Activated CD8-positive, alpha-beta memory T cell treated with anti-CD3 and anti-CD28 coated beads, Interleukin-2, amount 50 U/mL, for 48 hours (primary cell): ENCODE measurements around the gene MLLT1.

ENCODE experiments used
- DNase-seq: peaks from one replicate; pipeline ENCODE4 v3.0.0-alpha.2; 2020

MLLT1 gene

DNA sequence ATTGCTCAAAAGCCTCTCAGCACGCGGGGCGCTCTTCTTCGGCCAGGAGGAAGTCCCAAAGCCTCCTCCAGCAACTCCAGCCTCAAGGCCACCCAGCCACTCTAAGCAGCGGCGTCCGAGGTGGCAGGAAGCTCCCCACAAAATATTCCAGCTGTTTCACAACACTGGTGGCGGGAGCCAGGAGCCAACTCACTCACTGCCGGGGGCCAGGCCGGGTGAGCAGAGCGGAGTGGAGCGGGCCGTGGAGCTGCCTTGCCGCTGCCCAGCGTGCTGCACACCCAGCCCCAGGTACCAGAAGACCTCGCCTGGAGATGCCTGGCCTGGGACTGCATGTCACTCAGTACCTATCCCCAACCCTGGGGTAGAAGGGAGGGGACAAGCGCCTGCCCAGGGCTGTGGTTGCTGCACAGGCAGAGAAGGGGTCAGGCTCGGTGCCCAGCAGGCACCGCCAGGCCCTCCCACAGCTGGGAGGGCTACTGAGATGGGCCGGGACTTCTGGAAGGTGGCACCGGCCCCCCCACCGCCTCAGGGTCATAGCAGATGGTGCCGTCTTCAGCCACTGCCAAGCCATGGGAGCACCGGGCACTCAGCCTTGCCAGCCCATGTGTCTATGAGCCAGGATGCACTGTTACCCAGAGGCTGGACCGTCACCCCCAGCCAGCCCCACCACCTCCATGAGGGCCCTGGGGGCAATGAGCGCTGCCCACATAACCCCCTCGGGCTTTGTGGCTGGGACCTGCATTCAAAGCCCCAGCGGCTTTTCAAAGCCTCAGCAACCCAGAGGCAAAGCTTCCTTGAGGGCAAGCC, 59.2 kb downstream of the MLLT1 start:
- no peak for DNase-seq

DNA sequence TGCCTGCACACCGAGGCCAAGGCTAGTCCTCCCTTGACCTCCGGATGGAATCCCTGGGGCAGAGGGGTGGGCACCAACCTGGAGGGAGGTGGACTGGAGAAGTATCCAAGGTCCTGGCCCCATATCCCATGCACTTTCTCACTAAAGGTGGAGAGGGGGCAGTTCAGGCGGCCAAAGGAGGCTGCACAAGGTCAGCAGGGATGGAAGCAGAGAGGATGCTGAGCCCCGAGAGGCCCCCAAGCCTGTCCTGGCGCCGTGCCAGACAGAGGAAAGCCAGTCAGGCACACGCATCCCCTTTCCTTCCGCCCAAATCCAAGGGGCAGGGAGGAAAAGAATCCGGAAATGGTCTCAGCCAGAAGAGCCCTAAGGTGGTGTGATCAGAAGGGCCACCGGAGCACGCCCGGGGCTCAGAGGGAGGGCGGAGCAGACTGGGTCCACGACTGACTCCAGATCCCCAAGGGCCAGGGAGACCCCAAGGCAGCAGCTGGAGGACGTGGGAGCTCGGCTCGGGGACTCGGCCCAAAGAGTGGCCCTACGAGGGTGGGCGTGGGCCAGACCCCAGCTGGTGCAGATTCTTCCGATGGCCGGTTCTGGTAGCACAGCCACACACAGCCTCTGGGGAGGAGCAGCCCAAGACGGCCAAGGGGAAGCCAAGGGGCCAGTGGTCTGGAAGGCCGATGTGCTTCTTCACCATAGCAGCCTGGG, 60.0 kb downstream of the MLLT1 start:
- DNase-seq: no peak

DNA sequence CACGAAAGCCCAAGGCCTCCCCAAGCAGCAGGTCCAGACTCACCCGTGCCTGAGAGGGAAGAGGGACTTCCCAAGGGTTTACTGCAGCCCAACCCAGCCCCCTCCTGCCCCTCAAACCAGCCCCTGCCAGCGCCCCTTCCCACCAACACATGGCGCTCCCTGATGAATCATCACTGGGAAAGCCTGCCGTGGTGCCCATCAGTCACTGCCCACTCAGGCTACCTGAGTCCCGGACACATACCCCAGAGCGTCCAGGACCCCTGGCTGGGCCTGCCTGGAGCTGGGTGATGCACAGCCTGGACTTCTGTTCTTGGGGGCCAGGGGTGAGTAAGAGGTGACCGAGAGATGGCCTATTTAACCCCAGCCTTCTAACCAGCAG, 60.6 kb downstream of the MLLT1 start:
- DNase-seq: no peak

DNA sequence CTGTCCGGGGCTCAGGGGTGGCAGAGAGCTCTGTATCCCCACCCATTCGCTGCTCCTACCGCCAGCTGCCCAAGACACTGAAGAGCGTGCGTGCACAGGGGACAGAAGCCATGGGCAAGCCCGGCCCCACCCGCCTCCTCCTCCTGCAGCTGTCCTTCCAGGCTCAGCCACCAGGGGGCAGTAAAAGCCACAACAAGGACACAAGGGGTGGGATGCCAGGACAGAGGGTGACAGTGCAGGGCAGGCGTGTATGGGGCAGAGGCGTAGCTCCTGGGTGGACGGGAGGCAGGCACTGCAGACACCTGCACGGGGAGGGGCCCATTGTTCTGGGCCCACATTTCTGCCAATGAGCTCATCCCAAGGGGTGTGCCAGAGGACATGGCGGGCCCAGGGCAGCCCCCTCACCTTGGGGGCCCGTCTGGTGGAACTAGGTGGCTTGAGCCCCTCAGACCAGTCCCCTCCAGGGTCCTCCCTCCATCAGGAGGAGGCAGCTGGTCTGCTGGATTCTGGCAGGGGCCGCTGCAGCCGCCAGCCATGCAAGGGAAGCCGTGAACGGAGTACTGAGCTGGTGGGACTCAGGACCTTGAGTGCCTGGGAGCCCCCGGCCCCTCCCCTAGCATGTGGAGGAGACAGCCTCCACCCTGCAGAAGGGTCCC, 61.2 kb downstream of the MLLT1 start:
- DNase-seq: peak; percentile 98

DNA sequence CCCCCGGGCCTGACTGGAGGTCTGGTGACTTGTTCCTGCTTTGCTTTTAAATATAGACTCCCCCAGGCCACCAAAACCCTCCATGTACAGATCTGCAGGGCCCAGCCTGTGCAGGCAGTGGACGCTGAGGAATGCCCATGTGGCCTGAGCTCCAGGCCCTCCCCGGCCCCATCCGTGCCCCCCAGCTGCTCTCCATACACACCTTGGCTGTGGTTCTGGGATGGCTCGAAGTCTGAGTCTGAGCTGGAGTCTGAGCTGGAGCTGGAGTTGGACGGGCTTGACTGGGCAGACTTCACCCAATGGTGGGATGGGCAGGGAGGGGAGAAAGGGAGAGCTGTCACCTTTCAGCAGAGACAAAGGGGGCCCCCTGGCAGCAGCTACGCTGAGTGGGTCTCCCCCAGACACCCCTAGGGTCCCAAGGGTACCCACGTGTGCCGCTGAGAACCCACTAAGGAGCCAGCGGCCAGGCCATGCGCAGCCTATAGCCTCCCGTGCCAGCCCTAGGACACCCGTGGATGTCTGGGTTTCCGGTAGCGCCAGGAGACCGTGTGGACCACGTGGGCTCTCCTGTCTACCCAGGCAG, 61.9 kb downstream of the MLLT1 start:
- no peak for DNase-seq

DNA sequence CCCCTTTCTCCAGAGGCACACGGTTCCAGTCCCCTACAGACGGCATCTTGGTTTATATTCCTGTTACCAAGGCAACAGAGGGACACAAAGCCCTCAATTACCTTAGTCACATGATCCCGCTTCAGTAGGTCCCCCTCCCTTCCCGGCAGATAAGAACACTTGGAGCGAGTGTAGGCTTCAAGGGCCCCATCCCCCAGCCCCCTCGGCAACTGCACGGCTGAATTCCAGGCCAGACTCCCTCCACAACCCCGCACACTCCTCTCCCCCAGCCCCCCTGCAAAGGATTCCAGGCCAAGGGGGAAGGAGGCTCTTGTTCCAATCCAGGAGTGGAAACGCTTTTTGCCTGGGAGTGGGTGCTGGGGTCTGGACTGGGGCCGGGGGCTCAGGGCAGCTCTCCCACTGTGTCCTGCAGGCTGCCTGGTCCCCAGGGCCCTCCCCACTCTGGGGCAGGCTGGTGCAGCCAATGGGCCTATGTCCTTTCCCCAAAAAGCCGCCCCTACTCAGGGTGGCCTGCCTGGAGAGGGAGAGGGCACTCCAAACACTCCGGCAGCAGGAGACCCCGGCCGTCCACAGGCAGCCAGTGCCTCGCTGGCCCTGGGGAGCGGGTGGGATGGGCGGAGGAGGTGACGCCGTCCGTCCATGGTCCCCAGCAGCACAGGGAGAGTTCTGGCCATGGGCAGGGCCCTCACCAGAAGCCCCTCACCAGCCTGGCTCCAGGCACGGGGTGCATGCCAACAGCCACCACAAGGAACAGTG, 62.6 kb downstream of the MLLT1 start:
- no peak for DNase-seq

DNA sequence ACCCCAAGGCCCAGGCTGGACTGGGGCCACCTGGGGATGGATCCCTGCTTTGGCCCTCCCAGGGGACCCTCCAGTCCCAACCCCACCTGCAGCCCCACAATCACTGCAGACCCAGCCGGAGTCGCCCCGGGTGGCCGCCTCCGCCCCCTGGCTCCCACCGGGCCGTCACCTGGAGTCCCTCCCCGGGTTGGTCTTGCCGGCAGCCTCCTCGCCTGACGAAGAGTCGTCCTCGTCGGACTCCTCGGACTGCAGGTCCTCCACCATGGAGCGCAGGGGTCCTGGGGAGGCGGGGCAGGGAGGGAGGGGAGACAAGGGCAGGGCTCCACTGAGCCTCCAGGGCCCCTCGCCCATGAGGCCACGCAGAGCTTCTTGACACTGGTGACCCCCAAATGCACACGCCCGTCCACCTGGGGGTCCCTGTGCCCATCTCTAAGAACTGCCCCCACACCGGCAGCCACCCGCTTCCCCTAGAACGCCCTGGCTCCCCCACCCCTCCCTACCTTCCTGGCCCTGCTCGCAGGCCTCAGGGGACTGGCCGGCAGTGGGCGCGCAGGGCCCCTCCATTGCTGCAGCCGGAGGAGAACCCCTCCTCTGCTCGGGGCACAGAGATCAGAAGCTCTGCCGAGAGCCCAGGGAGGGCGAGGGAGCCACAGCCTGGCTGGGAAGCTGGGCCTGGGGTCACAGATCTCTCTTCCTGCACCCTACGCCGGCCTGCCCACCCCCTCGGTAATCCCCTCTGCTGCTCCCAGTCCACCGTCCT, 63.4 kb downstream of the MLLT1 start:
- no peak for DNase-seq

DNA sequence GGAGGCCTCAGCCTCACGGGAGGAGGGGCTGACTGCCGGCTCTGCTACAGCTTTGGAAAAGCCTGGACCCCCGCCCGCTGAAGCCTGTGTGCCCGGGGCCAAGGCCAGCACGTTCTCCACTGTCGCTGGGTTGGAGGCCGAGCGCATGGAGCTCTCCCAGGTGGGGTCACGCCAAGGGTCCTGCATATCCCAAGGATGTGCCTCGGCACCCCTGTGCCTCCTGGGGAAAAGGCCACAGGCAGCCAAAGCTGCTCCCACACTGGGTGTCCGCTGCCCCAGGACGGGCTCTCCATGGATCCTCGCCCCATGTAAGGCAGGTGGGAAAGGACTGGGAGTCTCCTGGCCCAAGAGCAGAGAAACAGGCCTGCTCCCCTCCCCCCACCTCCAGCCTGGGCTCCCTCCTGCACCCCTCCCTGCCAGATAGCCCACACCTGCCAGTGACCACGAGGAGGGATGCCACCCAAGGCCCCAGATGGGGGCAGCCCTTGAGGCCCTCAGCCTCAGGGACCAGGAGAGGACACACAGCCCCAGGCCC, 64.0 kb downstream of the MLLT1 start:
- no peak for DNase-seq

DNA sequence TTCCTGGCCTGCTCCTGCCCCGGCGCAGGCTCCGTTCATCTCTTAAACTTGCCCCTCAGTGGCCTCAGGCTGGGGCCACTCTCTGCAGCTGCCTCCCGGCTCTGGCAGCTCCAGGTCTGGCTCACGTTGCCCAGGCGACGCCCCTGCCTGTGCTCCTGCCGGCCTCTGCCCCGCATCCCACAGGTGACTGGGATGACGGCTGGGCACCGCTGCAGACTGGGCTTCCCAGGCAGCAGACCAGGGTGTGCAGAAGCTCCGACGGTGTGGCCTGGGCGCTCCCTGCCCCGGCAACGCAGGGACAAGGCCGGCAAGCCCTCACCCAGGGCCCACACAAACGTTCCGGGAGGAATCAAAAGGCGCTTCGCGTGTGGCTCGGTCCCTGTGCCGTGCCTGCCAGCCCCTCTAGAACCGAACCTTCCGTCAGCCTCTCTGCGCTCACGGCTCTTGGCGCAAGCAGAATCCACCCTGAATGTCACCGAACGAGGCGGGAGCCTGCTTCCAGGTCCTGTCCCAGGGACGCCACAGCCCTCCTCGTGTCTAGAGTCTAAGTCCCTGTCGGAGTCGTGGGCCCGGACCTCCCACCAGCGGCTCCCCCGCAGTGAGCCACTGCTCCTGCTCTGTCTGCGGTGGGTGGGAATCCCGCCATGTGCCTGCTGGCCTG, 64.8 kb downstream of the MLLT1 start:
- no peak for DNase-seq

DNA sequence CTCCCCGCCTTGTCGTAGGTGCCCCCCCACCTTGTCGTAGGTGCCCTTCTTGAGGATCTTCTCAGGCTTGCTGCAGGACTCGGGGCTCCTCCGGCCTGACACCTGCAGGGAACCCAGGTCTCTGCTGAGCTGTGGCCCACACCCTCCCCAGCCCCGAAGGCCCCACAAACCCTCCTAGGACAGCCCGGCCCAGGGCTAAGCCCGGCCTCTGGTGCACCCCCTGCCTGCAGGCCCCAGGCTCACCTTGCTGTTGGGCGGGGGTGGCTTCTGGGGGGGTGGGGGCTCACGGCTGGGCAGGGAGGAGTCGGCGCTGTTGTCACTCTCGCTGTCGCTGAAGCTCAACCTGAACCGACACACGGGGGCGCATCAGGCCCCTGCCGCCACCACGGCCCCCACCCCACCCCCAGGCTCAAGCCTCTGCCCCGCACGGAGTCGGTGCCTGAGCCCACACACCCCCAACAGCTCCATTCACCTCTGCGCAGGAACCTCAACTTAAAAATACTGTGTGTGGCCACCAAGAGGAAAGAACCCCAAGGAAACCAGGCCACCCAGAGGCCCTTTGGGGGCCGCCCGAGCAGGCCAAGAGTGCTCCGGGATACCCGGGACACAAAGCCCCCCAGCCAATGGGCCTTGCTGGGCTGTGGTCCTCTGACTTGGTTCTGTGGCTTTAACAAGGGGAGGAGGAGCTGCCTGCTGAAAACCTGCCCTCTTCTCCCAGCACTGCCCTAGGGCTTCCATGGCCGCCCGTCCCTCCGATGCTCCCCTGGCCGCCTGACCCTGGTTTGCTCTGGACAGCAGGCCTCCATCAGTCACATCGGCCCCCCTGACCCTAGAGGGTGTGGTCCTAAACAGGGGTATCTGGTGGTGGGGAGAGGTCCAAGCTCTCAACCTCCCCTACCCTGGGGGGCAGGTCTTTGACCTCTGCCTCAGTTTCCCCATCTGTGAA, 65.8 kb downstream of the MLLT1 start:
- DNase-seq: no peak

DNA sequence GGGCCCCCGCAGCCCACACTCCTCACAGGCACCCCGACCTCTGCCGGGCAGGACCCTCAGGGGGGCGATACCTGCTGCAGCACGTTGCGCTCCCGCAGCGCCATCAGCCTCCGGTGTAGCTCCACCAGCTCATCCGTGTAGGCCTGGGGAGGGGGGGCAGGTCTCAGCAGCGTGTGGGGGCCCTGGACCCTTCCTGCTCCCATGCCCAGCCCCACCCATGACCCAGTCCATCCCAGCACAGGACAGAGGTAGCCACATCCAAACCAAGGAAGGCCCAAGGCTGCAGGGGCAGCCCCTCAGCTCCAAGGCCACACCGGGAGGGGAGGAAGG, 66.5 kb downstream of the MLLT1 start:
- DNase-seq: no peak

DNA sequence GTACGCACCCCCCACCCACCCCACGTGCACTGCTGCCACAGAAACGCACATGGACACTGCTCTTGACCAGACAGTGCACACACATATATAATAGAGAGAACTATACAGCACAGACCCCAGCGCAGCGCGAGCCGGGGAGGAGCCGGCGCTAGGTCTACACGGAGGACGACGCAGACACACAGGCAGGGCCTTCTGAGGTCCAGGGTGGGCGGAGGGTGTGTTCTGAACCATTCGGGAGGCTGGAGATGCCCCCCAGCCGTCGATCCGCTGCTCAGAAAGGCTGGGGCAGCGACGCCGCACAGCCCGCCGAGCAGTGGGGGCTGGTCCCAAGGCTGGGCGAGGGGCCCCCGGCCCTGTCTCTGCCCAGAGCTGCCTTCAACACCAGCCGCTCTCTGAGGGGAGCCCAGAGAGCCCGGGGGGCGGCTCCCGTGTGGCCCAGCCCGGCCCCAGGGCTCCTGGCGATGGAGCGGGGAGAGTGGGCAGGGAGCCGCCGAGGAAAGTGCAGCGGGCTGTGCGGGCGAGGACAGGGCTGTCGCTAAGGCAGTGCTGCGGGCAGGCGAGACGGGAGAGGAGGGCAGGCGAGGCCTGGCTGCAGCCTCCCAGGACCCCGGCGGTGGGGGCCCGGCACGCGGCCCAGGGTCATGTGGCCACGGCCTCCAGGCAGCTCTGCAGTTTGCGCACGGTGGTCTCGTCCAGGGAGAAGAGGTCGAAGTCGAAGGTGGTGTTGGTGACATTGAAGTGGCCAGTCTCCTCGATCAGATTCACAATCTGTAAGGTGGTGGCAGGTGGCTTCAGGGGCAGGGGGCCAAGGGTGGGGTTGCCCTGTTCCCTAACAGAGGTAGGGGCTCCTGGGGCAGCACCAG, 67.1 kb downstream of the MLLT1 start:
- no peak for DNase-seq

DNA sequence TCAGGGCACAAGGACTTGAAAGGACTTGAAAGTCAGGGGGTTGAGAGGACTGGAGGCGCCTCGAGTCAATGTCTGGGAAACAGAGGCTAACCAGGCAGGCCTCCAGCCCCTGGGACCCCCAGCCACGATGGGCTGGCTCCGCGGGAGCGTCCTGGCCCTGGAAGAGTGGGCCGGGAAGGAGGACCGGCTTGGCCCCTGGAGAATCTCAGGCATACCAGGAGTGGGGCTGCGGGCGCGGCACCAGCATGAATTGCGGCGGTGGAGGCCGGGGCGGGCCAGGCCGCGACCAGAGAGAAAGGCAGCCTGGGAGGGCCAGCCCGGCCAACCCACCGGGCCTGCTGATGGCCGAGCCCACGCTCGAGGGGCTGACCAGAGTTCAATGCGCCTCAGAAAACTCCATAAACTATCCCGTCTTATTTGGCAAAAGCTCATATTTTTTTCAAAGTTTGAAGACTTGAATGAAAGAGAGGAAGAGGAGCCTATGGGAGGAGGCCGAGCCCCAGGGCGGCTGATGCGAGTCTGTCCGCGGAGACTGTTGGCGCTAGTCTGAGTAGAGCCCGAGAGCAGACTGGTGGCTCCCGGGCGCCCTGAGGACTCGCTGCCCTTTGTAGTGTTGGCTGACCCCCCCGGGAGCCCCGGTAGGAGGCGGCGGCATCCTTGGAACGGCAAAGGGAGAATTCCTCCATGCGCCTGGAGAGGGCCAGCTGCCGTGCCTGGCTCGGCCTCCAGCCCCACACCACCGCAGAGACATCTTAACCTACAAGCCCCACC, 68.0 kb downstream of the MLLT1 start:
- DNase-seq: no peak

DNA sequence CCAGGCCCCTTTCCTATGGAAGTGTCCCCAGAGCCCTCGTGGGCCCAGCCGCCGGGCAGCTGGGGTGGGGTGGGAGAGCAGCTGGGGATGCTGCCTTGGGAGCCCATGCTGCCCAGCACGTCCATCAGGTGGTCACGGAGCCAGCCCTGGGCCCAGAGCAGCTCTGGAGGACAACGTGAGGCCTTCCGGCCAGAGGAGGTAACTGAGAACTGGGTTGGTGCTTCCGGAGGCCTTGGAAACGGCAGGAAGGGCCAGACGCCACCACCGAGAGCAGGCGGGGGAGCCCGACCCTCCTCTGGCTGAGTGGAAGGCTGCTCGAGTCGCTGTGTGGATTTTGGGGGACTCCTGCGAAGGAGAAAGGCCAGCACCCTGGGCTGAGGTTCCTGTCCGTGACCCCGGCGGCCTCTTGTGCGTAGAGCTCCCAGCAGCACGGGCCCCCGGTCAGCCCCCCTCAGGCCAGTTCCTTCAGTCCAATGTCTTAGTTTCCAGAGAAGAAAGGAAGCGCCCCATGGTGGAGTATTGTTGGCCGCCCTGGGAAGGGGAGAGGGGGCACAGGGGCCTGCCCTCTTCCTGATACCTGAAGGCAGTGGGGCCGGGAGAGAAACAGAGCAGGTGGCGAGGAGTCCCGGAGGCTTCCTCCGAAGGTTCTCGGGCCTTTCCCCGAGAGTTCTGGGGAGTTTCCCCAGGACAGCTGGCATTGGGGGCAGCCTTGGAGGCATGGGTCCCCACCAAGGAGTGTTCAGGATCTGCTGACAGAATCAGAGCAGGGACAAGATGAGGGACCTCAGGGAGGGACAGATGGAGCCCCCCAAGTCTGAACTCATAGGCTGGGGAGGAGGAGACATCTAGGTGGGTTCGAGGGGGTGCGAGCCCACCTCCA, 68.8 kb downstream of the MLLT1 start:
- DNase-seq: no peak

DNA sequence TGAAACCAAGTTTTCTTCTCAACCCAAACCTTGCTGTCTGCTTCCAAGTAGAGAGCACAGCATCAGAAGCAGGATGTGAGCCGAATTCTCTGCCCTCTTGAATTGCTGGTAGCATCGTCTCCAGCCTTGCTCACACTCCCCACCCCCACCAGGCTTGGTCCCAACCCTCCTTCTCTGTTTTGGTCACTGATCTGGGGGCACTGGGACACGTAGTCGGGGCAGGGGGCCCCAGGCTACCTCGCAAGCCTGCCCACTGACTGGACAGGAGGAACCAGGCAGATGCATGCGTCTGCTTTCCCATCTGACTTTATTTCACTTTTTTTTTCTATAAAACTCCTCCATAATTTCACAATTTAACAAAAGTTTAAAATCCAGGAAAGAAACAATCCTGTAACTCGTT, 69.7 kb downstream of the MLLT1 start:
- DNase-seq: no peak

DNA sequence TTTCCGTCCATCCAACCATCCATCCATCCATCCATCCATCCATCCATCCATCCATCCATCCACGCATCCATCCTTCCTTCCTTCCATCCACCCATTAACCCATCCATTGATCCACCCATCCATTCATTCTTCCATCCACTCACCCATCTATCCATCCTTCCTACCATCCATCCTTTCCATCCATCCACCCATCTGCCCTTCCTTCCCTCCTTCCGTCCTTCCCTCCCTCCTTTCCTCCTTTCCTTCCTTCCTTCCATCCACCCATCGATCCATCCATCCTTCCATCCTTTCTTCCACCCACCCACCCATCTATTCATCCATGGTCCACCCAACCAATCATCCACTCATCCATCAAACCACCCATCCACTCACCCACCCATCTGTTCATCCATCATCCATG, 70.1 kb downstream of the MLLT1 start:
- DNase-seq: no peak

DNA sequence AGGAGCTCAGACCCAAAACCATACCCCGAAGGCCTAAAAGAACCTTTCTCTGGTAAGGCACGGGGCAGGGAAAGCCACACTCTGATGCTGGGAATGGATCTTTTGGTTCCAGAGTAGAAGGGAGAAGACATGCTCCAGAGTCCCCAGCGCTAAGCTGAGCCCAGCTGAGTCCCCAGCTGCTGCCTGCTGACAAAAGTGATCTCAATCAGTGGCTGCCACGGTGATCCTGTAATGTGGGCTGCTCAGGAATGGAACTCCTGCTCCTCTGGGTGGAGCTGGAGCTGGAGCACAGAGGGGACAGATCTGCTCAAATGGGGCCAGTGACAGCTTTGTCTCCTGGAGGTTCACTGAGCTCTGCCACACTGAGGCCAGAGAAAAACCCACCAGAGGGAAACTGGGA, 70.5 kb downstream of the MLLT1 start:
- DNase-seq: no peak
